ENCODE measurements around the gene ENAH. TPM values are rescaled to one million over a fixed set of nuclear protein-coding genes. Genes with fewer than 3 reads are reported as not detected.

Gene ENAH
- total and polyA plus RNA-seq, 4 donors: 15.5 to 89.4 (median 48.4) TPM

- H3K36me3 ChIP-seq (ENCODE audit: control insufficient read depth in 4 of 4, insufficient read depth in 4 of 4, low read length in 4 of 4): no peaks in the 10 kb centered on the region
- H3K9ac ChIP-seq (ENCODE audit: insufficient read depth in 1 of 2, low read length in 2 of 2): no peak overlapping the region
- H3K4me3 ChIP-seq: no peak overlapping the region
- H3K4me1 ChIP-seq (ENCODE audit: control insufficient read depth in 5 of 5, insufficient read depth in 5 of 5, low read length in 5 of 5): peaks cover 0 to 30% (median 2%) of the 10 kb centered on the region in 5 donors
- TF ChIP-seq, protein P1, sequence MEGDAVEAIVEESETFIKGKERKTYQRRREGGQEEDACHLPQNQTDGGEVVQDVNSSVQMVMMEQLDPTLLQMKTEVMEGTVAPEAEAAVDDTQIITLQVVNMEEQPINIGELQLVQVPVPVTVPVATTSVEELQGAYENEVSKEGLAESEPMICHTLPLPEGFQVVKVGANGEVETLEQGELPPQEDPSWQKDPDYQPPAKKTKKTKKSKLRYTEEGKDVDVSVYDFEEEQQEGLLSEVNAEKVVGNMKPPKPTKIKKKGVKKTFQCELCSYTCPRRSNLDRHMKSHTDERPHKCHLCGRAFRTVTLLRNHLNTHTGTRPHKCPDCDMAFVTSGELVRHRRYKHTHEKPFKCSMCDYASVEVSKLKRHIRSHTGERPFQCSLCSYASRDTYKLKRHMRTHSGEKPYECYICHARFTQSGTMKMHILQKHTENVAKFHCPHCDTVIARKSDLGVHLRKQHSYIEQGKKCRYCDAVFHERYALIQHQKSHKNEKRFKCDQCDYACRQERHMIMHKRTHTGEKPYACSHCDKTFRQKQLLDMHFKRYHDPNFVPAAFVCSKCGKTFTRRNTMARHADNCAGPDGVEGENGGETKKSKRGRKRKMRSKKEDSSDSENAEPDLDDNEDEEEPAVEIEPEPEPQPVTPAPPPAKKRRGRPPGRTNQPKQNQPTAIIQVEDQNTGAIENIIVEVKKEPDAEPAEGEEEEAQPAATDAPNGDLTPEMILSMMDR (IDR thresholded peaks at IDR 0.05; ENCODE audit: control extremely low read depth, extremely low read depth): no peak
- no peak overlapping the region for H3K27ac ChIP-seq (ENCODE audit: low read depth in 1 of 2, low read length in 1 of 2)
- no peaks in the 10 kb centered on the region for H3K27me3 ChIP-seq (ENCODE audit: control insufficient read depth in 3 of 3, insufficient read depth in 3 of 3, low read length in 2 of 3)
- WGBS, 2 donors: 68 to 77% methylated on average over 8 of the region's 8 CpGs
- no peak for DNase-seq
- H3K9me3 ChIP-seq (ENCODE audit: control insufficient read depth in 4 of 4, insufficient read depth in 3 of 4, low read length in 3 of 4): no peaks in the 10 kb centered on the region
- ATAC-seq (ENCODE audit: insufficient read depth, low FRiP score): no peak
Measured at GRCh38 chr1:225460737-225461532, 192.0 kb downstream of the ENAH start.

DNA sequence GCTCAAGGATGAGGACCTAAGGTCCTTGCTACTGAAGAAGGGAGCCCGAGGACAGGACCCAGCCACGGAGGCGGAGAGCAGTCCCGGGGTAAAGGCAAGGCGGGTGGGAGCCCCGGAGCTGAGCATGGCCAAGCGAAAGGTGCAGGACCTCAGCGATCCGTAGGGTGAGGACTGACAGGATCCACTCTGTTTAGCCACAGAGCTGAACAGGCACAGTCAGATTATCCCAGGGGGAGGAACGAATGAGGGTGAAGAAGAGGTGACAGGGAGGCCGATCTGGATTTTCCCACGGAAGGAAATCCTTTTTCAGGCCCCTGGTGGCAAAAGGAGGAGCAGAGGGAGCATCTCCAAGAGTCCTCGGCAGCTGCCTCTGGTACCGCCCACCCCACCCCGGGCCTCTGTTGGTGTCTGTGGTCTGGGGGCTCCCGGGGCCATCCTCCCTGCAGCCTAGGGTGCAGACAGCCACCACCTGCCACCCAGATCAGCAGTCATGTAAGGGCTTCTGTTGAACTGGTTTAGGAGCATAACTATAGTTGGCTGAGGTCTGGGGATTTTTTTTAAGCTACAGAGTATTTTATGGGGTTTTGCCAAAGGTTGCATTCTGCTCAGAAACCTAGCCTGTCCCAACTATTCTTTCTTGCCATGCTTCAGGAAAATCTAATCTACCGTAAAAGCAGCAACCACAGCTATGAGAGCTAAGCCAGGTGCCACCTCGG lies 192.7 kb downstream of the ENAH start:
- Histone ChIP-seq H3K4me3 (no peak overlapping the region), H3K27me3 (ENCODE audit: control insufficient read depth in 3 of 3, insufficient read depth in 3 of 3, low read length in 2 of 3) (no peaks in the 10 kb centered on the region), H3K9ac (ENCODE audit: insufficient read depth in 1 of 2, low read length in 2 of 2) (no peak overlapping the region), H3K9me3 (ENCODE audit: control insufficient read depth in 4 of 4, insufficient read depth in 3 of 4, low read length in 3 of 4) (no peaks in the 10 kb centered on the region), H3K27ac (ENCODE audit: low read depth in 1 of 2, low read length in 1 of 2) (no peak overlapping the region), H3K36me3 (ENCODE audit: control insufficient read depth in 4 of 4, insufficient read depth in 4 of 4, low read length in 4 of 4) (no peaks in the 10 kb centered on the region), H3K4me1 (ENCODE audit: control insufficient read depth in 5 of 5, insufficient read depth in 5 of 5, low read length in 5 of 5) (peaks cover 0 to 29% (median 0%) of the 10 kb centered on the region in 5 donors)
- TF ChIP-seq, protein P1 (IDR thresholded peaks at IDR 0.05; ENCODE audit: control extremely low read depth, extremely low read depth): no peak
- ATAC-seq (ENCODE audit: insufficient read depth, low FRiP score) (no peak), DNase-seq (no peak)
- WGBS, 2 donors: 61 to 75% methylated on average over 18 of the region's 18 CpGs

GRCh38 chr1:225458222-225458631 lies 194.7 kb downstream of the ENAH start:
- Histone ChIP-seq H3K9ac (ENCODE audit: insufficient read depth in 1 of 2, low read length in 2 of 2) (no peak overlapping the region), H3K27ac (ENCODE audit: low read depth in 1 of 2, low read length in 1 of 2) (no peak overlapping the region), H3K4me1 (ENCODE audit: control insufficient read depth in 5 of 5, insufficient read depth in 5 of 5, low read length in 5 of 5) (peaks cover 0 to 23% (median 0%) of the 10 kb centered on the region in 5 donors), H3K36me3 (ENCODE audit: control insufficient read depth in 4 of 4, insufficient read depth in 4 of 4, low read length in 4 of 4) (no peaks in the 10 kb centered on the region), H3K27me3 (ENCODE audit: control insufficient read depth in 3 of 3, insufficient read depth in 3 of 3, low read length in 2 of 3) (no peaks in the 10 kb centered on the region), H3K9me3 (ENCODE audit: control insufficient read depth in 4 of 4, insufficient read depth in 3 of 4, low read length in 3 of 4) (no peaks in the 10 kb centered on the region), H3K4me3 (no peak overlapping the region)
- no peak for ATAC-seq (ENCODE audit: insufficient read depth, low FRiP score)
- 44 to 56% methylated on average over 2 of the region's 2 CpGs for WGBS, 2 donors
- no peak for DNase-seq
- TF ChIP-seq, protein P1 (IDR thresholded peaks at IDR 0.05; ENCODE audit: control extremely low read depth, extremely low read depth): no peak

Measured in lung (tissue), 12 donors.